HG03060 (cell line): ENCODE results near the gene BFSP2.

Experiments used
- ATAC-seq: cut with Tn5 transposase; IDR thresholded peaks from one replicate; pipeline ENCODE4 v1.9.1; 2021; ENCODE audit warnings: low read depth, moderate number of reproducible peaks; ENCODE audit not compliant: unreplicated experiment

BFSP2 gene

GRCh38 chr3:133412183-133413132 is 12.6 kb downstream of the BFSP2 start:
- ATAC-seq: no peak

GRCh38 chr3:133413161-133414020 is 13.5 kb downstream of the BFSP2 start:
- no peak for ATAC-seq

GRCh38 chr3:133414021-133414392 is 14.2 kb downstream of the BFSP2 start:
- no peak for ATAC-seq

- no peak for ATAC-seq
Measured at GRCh38 chr3:133418361-133418760, 18.5 kb downstream of the BFSP2 start.

DNA sequence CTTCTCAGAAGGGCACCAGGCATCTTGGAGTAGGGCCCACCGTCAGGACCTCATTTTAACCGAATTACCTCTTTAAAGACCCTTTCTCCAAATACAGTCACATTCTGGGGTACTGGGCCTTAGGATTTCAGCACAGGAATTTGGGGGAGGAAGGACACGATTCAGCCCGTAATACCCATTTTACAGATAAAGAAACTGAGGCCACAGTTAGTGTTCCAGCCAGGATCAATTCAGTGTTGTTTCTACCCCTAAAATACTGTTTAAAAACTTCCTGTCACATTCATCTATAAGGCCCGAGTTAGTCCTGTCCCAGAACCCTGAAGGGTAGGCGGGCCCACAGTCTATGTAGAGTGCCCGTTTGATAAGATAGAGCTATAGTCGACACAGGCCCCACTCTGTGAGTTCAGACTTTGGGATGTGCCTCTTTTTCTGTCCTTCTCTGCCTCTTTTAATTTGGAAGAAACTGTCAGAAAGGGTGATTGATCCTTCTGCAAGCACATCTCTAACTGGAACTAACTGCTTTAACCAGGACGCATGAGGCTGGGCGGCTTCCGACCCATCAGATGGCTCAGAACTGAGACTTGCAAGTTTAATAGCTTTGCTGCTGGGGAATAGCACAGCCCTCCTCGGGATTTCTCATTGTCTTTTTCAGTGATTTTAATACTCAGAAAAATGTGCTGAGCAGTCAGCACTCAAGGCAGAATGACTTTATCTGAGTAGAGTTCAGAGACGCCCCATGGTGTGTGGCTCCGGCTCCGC is 19.5 kb downstream of the BFSP2 start:
- no peak for ATAC-seq

DNA sequence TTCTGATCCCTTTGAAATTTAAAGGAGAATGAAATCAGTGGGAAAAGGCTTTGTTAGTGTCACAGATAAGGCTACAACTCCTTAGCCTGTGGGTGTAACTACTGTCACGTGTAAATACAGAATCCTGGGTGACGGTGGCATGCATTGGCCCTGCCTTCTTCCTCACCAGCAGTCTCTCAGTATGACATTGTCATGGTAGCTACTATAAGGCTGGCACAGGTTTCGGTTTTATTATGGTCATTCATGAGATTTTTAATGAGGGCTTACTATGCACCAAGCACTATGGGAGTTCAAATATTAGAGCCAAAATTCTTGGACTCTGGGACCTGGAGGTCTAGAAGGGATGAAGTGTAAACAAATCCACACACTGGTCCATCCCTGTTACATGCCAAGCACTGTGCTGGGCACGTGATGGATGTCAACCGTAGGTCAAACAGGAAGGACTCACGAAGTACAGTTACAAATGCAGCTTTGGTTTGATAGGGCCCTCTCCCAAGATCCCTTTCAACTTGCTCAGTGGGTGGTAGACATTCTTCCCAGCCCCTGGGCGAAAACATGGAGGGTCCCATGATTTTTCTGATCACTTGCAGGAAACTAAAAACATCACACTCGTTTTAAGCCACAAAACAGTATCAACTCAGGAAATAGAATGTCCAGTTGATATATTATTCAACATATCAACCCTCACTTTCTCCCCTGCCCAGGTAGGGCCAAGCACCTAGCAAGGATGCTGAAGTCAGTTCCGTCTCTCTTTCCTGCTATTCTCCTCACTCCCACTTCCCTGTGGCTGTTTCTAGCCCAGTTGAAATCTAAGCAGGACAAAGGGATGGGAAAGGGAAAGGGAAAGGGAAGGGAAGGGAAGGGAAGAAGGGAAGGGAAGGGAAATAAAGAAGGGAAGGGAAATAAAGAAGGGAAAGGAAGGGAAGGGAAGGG is 25.3 kb downstream of the BFSP2 start:
- ATAC-seq: peak; percentile 66

DNA sequence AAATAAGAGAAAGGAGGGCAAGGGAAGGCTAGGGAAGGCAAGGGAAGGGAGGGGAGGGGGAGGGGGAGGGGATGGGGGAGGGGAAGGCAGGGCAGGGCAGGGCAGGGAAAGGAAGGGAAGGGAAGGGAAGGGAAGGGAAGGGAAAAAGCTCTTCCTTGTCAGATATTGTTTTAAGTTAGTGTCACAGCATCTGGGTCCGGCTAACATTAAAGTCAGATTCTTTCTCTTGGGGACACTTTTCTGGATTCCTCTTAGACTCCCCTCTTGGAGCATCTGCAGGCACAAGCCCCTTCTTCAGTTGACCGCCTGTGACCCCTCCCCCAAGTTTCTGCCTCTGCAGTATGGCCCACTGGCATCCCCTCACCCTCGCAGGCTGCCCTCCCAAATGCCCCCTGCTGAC is 26.0 kb downstream of the BFSP2 start:
- ATAC-seq: no peak

DNA sequence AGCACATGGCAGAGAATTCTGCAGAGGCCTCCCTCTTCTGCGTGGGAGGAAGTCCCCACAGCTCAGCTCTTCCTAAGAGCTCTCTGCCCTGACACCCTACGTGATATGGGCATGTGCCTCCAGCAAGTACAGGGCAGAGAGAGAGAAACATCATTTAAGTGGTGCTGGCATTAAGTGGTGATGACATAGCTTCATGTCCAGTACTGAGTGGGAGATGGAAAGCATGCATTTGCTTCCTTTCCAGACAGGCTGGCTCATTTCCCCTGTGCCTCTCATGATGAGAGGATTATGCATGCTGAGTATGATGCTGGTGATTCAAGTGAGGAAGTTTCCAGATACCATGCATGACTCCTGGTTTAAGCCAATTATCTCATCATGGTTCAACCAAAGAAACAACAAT is 26.9 kb downstream of the BFSP2 start:
- ATAC-seq: no peak

GRCh38 chr3:133428552-133428951 is 28.7 kb downstream of the BFSP2 start:
- ATAC-seq: no peak

DNA sequence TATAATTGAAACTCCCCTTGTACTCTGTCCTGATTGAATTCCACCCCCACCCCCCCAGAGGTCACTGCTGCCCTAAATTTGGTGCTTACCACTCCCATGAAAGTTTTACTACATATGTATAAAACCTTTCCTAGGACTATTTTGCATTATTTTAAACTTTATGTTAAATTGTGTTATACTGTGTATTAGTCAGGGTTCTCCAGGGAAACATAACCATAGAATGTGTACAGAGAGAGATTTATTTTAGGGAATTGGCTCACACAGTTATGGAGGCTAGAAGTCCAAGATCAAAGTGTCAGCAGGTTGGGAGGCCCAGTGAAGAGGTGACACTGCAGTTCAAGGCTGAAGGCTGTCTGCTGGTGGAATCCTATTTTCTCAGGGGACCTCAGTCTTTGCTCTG is 29.2 kb downstream of the BFSP2 start:
- ATAC-seq: no peak

DNA sequence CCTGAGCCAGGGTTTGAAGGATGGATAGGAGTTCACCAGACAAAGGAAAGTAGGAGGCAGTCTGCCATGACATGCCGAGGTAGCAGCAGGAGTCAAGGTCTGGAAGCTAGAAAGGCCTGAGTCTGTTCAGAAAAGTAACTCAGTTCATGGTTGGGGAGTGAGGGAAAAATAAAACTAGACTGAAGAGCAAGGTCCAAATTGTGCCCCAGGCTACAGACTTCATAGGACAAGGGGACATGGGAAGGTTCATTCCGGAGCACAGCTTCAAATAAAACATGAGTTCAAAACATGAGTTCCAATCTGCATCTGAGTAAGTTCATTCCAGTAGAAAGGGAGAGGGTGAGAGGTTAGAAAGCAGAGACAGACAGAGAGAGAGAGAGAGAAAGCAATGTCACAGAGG is 39.7 kb downstream of the BFSP2 start:
- no peak for ATAC-seq

DNA sequence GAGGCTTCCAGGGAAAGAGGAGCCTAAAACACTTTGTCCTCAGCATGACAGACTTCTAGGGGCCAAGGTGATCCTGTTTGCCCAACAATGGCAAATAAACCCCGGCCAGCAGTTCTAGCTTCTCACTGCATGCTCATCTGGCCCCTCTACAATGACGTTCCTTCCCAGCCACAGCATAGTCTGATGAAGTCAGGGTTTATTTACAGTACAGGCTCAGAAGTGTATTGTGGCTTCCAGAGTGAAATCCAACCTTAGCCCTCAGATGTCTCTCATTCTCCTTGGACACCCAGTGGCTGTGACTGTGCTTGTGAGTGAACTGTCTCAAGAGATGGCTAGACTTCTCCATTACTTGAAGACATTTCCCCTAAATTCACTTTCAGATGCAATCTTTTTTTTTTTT is 40.8 kb downstream of the BFSP2 start:
- ATAC-seq: no peak

DNA sequence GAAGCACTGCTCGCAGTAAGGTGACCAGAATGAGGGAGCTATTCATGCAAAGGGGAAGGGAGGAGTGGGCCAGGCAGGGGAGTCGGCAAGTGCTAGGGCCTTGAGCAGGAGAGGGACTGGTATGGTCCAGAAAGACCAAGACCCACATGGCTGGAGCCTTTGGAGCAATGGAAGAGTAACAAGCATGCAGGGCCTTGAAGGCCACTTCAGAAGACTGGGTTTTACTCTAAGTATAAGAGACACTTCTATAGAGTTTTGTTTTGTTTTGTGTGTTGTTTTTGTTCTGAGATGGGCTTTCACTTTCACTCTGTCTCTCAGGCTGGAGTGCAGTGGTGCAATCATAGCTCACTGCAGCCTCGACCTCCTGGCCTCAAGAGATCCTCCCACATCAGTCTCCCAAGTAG is 42.0 kb downstream of the BFSP2 start:
- no peak for ATAC-seq

GRCh38 chr3:133442518-133442917 is 42.7 kb downstream of the BFSP2 start:
- ATAC-seq: no peak

GRCh38 chr3:133443649-133444422 is 44.0 kb downstream of the BFSP2 start:
- ATAC-seq: no peak

GRCh38 chr3:133444423-133444774 is 44.5 kb downstream of the BFSP2 start:
- no peak for ATAC-seq

DNA sequence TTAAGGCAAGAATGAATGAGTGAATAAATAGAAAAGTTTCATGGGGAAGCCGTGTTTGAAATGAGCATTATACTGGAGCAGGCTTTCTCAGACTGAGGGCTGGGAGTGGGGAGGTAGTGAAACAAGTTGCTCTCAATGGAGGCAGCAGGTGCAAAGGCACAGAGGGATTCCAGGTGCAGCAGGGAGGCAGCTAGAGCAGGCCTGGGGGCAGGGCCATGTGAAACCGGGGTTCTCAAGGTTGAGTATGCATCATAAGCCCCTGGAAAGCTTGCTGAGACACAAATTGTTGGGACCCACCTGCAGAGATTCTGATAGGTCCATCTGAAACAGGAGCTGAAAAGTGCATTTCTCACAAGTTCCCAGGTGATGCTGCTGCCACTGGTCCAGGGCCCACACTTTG is 45.3 kb downstream of the BFSP2 start:
- ATAC-seq: no peak

DNA sequence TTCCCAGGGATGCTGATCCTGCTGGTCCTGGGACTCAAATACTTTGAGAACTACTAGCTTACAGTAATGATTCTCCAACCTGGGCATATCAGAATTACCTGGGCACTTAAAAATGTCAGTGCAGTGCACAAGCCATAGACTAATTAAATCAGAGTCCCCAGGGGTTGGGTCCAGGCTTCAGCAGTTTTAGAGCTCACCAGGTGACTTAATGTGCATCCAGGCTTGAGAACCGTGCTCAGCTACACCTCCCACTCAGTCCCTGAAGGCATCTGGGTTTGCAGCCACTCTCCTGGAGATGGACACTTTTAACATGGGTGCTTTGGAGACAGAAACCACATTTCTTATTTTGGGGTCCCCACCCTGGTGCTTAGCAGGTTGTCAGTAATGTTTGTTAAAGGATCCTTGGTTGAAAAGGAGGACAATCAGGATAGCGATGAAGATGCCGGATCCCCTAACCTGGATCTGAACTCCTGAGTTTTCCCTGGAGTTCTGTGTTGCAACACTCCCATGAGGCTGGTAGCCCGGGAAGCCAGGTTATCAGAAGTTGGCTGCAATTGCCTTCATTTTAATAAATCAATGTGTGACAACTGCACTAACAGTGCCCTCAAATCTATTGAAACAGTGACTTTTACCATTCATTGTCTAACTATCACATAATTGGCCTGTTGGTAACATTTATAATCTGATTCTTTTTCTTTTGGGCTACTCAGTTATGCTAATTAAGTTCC is 48.1 kb downstream of the BFSP2 start:
- ATAC-seq: no peak
